Measurements from ENCODE around the gene NUP42.
"Not testable (repeated sequence)": the region's sequence is repeated elsewhere in the genome, so short reads cannot be mapped to it uniquely, and the experiment has no call there.

NUP42 gene

GRCh38 chr7:23167691-23168090 is 14.2 kb upstream of the NUP42 start:
- FAIRE-seq (no peak), DNase-seq (ENCODE audit: insufficient read length, low spot score) (no peak)
- TF ChIP-seq POLR2A (IDR thresholded peaks at IDR 0.05; ENCODE audit: low read depth, low read length): no peak
- TF ChIP-seq POU2F2 (IDR thresholded peaks at IDR 0.05; ENCODE audit: low read depth, low read length): no peak
- TF ChIP-seq PAX5 (IDR thresholded peaks at IDR 0.05; ENCODE audit: insufficient read depth, low read length, severe bottlenecking): no peak
- TF ChIP-seq SPI1 (IDR thresholded peaks at IDR 0.05; ENCODE audit: low read depth, low read length): no peak
- TF ChIP-seq POLR2AphosphoS5 (IDR thresholded peaks at IDR 0.05; ENCODE audit: low read depth, low read length): no peak
- no peak for TF ChIP-seq TAF1 (IDR thresholded peaks at IDR 0.05; ENCODE audit: low read depth, low read length)

- no peak for DNase-seq (ENCODE audit: insufficient read length, low spot score)
- no peak for FAIRE-seq
- no peak for TF ChIP-seq POLR2A (IDR thresholded peaks at IDR 0.05; ENCODE audit: low read depth, low read length)
- no peak for TF ChIP-seq TAF1 (IDR thresholded peaks at IDR 0.05; ENCODE audit: low read depth, low read length)
- no peak for TF ChIP-seq POU2F2 (IDR thresholded peaks at IDR 0.05; ENCODE audit: low read depth, low read length)
- TF ChIP-seq PAX5 (IDR thresholded peaks at IDR 0.05; ENCODE audit: insufficient read depth, low read length, severe bottlenecking): no peak
- TF ChIP-seq POLR2AphosphoS5 (IDR thresholded peaks at IDR 0.05; ENCODE audit: low read depth, low read length): no peak
- TF ChIP-seq SPI1 (IDR thresholded peaks at IDR 0.05; ENCODE audit: low read depth, low read length): no peak
Observed at GRCh38 chr7:23168111-23168885, 13.6 kb upstream of the NUP42 start.

GRCh38 chr7:23175938-23176337 is 5.9 kb upstream of the NUP42 start:
- FAIRE-seq: no peak
- no peak for DNase-seq (ENCODE audit: insufficient read length, low spot score)
- TF ChIP-seq SPI1 (IDR thresholded peaks at IDR 0.05; ENCODE audit: low read depth, low read length) (no peak), PAX5 (IDR thresholded peaks at IDR 0.05; ENCODE audit: insufficient read depth, low read length, severe bottlenecking) (no peak), POLR2AphosphoS5 (IDR thresholded peaks at IDR 0.05; ENCODE audit: low read depth, low read length) (no peak), POLR2A (IDR thresholded peaks at IDR 0.05; ENCODE audit: low read depth, low read length) (no peak), TAF1 (IDR thresholded peaks at IDR 0.05; ENCODE audit: low read depth, low read length) (no peak), POU2F2 (IDR thresholded peaks at IDR 0.05; ENCODE audit: low read depth, low read length) (no peak)

- DNase-seq (ENCODE audit: insufficient read length, low spot score) (no peak), FAIRE-seq (no peak)
- TF ChIP-seq PAX5 (IDR thresholded peaks at IDR 0.05; ENCODE audit: insufficient read depth, low read length, severe bottlenecking) (no peak), SPI1 (IDR thresholded peaks at IDR 0.05; ENCODE audit: low read depth, low read length) (peak; percentile 84)
Observed at GRCh38 chr7:23183279-23184012, 1.6 kb downstream of the NUP42 start.

GRCh38 chr7:23184291-23184690 is 2.4 kb downstream of the NUP42 start:
- FAIRE-seq: no peak
- DNase-seq (ENCODE audit: insufficient read length, low spot score): no peak
- no peak for TF ChIP-seq SPI1 (IDR thresholded peaks at IDR 0.05; ENCODE audit: low read depth, low read length)

GRCh38 chr7:23184709-23185359 is 3.0 kb downstream of the NUP42 start:
- no peak for TF ChIP-seq POU2F2 (IDR thresholded peaks at IDR 0.05; ENCODE audit: low read depth, low read length)
- no peak for TF ChIP-seq TAF1 (IDR thresholded peaks at IDR 0.05; ENCODE audit: low read depth, low read length)
- no peak for TF ChIP-seq PAX5 (IDR thresholded peaks at IDR 0.05; ENCODE audit: insufficient read depth, low read length, severe bottlenecking)
- TF ChIP-seq POLR2A (IDR thresholded peaks at IDR 0.05; ENCODE audit: low read depth, low read length): no peak
- TF ChIP-seq POLR2AphosphoS5 (IDR thresholded peaks at IDR 0.05; ENCODE audit: low read depth, low read length): no peak
- FAIRE-seq: no peak
- DNase-seq (ENCODE audit: insufficient read length, low spot score): no peak

GRCh38 chr7:23185980-23186379 is 4.1 kb downstream of the NUP42 start:
- TF ChIP-seq POU2F2 (IDR thresholded peaks at IDR 0.05; ENCODE audit: low read depth, low read length): no peak
- no peak for TF ChIP-seq POLR2A (IDR thresholded peaks at IDR 0.05; ENCODE audit: low read depth, low read length)
- TF ChIP-seq TAF1 (IDR thresholded peaks at IDR 0.05; ENCODE audit: low read depth, low read length): no peak
- no peak for TF ChIP-seq POLR2AphosphoS5 (IDR thresholded peaks at IDR 0.05; ENCODE audit: low read depth, low read length)
- no peak for TF ChIP-seq SPI1 (IDR thresholded peaks at IDR 0.05; ENCODE audit: low read depth, low read length)
- TF ChIP-seq PAX5 (IDR thresholded peaks at IDR 0.05; ENCODE audit: insufficient read depth, low read length, severe bottlenecking): no peak
- FAIRE-seq: no peak
- DNase-seq (ENCODE audit: insufficient read length, low spot score): no peak

- no peak for FAIRE-seq
- no peak for DNase-seq (ENCODE audit: insufficient read length, low spot score)
- no peak; the same call in 1 of the 2 replicates for TF ChIP-seq POLR2A (IDR thresholded peaks at IDR 0.05; ENCODE audit: low read depth, low read length)
- TF ChIP-seq POU2F2 (IDR thresholded peaks at IDR 0.05; ENCODE audit: low read depth, low read length): no peak
- no peak for TF ChIP-seq TAF1 (IDR thresholded peaks at IDR 0.05; ENCODE audit: low read depth, low read length)
- no peak for TF ChIP-seq POLR2AphosphoS5 (IDR thresholded peaks at IDR 0.05; ENCODE audit: low read depth, low read length)
- no peak for TF ChIP-seq PAX5 (IDR thresholded peaks at IDR 0.05; ENCODE audit: insufficient read depth, low read length, severe bottlenecking)
- TF ChIP-seq SPI1 (IDR thresholded peaks at IDR 0.05; ENCODE audit: low read depth, low read length): no peak
Observed at GRCh38 chr7:23191022-23191421, 9.2 kb downstream of the NUP42 start.

GRCh38 chr7:23193650-23194227 is 11.9 kb downstream of the NUP42 start:
- DNase-seq (ENCODE audit: insufficient read length, low spot score); FAIRE-seq: not testable (repeated sequence)

Measured in GM12891 (cell line).